Measurements from ENCODE around the gene ZBTB32. TPM values are rescaled to one million over a fixed set of nuclear protein-coding genes. Genes with fewer than 3 reads are reported as not detected.
"Not testable (repeated sequence)": the region's sequence is repeated elsewhere in the genome, so short reads cannot be mapped to it uniquely, and the experiment has no call there.

ZBTB32 gene
- polyA plus RNA-seq, 1 donor, result 0.15 TPM

GRCh38 chr19:35721374-35721773 lies 17.0 kb downstream of the ZBTB32 start:
- no peak for DNase-seq

DNA sequence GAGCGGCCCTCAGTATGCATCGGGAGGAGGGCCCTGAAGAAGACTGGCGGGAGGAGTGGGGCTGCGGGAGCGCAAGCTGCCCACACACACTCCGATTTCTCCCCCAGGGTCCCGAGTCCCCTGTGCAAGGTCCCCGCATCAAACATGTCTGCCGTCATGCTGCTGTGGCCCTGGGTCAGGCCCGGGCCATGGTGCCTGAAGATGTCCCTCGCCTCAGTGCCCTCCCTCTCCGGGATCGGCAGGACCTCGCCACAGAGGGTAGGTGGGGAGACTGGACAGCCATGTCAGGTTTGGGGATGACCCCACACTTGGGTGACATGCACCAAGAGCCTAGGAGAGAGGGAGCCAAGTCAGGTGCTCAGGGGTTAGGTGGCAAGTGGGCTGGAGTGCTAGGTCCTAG lies 18.1 kb downstream of the ZBTB32 start:
- no peak for DNase-seq

DNA sequence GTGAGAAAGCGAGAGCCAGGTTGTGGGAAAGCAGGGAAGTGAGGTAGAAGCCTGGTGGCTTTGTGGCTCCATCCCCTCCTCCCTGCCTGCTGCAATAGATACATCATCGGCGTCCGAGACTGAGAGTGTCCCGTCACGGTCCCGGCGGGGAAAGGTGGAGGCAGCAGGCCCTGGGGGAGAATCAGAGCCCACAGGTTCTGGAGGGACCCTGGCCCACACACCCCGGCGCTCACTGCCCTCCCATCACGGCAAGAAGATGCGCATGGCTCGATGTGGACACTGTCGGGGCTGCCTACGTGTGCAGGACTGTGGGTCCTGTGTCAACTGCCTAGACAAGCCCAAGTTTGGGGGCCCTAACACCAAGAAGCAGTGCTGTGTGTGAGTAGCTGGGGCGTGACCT lies 18.5 kb downstream of the ZBTB32 start:
- DNase-seq, result no peak

DNA sequence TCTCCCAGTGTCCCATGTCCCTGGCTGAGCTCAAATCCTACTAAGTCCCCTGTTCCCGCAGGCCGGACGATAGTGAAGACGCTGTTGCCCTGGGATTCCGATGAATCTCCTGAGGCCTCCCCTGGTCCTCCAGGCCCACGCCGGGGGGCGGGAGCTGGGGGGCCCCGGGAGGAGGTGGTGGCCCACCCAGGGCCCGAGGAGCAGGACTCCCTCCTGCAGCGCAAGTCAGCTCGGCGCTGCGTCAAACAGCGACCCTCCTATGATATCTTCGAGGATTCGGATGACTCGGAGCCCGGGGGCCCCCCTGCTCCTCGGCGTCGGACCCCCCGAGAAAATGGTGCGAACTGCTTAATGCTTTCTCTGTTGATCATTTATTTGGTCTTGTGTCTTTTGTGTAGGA lies 19.3 kb downstream of the ZBTB32 start:
- DNase-seq, result no peak

GRCh38 chr19:35724132-35724531 lies 19.8 kb downstream of the ZBTB32 start:
- DNase-seq, result not testable (repeated sequence)

DNA sequence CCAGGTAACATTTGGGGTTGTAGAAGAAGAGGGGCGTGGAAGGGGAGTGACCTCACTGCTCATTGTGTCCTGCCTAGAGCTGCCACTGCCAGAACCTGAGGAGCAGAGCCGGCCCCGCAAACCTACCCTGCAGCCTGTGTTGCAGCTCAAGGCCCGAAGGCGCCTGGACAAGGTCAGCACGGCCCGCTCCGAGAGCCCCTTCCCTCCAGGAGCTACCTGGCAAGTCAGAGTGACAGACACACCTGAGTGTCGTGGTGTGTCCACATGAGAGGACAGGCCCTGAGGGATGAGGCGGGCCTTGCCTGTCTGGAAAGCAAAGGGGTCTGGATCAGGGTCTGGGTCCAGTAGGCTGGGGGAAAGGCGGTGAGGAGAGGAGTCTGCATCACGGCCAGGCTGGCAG lies 20.2 kb downstream of the ZBTB32 start:
- DNase-seq, result no peak

DNA sequence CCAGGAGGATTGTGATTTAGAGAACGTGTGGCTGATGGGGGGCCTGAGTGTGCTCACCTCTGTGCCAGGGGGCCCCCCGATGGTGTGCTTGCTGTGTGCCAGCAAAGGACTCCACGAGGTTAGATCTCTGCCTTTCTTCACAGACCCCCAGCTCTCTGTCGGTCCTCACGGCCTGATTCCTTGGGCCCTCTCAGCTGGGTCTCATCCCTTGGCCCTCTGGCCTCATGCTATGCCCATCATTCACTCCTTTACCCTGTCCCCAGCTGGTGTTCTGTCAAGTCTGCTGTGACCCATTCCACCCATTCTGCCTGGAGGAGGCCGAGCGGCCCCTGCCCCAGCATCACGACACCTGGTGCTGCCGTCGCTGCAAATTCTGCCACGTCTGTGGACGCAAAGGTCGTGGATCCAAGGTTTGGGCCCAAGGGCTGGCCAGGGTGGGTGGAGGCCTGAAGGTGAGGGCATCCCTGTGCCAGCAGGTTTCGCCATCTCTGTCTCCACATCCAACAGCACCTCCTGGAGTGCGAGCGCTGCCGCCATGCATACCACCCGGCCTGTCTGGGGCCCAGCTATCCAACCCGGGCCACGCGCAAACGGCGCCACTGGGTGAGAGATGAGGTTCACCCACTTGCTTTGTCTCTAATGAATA lies 21.0 kb downstream of the ZBTB32 start:
- no peak for DNase-seq

DNA sequence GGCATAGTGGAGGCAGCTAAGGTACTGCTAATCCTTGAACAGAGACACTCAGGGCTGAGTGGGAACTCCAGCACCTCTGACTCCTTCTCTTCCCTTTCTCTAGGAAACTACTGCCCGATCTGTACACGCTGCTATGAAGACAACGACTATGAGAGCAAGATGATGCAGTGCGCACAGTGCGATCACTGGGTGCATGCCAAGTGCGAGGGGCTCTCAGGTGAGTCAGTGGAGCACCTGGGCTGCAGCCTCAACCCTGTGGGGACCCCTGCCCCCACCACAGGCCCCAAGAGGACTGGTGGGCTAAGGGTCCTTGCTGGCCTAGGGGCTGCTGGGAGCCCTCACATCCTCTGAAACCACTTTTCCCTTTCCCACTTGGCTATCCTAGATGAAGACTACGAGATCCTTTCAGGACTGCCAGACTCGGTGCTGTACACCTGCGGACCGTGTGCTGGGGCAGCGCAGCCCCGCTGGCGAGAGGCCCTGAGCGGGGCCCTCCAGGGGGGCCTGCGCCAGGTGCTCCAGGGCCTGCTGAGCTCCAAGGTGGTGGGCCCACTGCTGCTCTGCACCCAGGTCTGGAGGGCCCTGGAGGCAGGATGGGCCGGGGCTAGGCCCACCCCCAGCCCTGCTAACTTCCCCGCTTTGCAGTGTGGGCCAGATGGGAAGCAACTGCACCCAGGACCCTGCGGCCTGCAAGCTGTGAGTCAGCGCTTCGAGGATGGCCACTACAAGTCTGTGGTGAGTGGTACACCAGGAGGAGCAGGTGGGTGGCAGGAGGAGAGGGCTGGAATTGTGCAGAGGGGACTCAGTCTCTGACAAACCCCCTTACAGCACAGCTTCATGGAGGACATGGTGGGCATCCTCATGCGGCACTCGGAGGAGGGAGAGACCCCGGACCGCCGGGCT lies 22.9 kb downstream of the ZBTB32 start:
- DNase-seq, result no peak

- no peak for DNase-seq
Measured at GRCh38 chr19:35727956-35728706, 23.8 kb downstream of the ZBTB32 start.

DNA sequence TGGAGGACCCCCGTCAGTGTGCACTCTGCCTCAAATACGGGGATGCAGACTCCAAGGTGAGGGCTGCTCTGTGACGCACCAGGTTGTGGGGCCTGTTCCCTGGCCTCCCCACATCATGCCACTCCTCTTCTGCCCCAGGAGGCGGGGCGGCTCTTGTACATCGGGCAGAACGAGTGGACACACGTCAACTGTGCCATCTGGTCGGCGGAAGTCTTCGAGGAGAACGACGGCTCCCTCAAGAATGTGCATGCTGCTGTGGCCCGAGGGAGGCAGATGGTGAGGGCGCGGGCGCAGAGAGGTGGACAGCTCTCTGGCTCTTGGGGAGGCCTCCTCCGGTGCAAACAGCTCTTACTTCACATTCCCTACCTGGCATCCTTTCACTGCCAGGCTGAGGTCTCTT lies 24.7 kb downstream of the ZBTB32 start:
- DNase-seq, result no peak

DNA sequence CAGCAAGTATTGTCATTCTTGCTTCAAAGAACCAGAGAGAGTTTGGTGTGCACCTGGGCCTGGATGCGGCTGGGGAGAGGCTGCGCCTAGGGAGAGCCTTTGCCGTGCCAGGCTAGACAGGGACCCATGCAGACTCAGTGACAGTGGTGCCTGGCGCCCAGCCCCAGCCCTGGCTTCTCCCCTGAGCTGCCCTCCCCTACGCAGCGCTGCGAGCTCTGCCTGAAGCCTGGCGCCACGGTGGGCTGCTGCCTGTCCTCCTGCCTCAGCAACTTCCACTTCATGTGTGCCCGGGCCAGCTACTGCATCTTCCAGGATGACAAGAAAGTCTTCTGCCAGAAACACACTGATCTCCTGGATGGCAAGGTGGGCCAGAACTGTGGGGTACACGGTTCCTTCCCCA lies 25.4 kb downstream of the ZBTB32 start:
- no peak for DNase-seq

DNA sequence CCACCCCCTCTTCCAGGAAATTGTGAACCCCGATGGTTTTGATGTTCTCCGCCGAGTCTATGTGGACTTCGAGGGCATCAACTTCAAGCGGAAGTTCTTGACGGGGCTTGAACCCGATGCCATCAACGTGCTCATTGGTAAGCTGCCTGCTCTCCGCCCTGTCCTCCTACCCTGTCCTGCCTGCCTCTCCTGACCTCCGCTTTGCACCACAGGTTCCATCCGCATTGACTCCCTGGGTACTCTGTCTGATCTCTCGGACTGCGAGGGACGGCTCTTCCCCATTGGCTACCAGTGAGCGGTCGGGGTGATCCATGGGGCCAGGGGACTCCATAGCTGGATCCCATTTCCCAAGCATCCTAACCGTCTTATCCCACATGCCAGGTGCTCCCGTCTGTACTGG lies 26.0 kb downstream of the ZBTB32 start:
- no peak for DNase-seq

DNA sequence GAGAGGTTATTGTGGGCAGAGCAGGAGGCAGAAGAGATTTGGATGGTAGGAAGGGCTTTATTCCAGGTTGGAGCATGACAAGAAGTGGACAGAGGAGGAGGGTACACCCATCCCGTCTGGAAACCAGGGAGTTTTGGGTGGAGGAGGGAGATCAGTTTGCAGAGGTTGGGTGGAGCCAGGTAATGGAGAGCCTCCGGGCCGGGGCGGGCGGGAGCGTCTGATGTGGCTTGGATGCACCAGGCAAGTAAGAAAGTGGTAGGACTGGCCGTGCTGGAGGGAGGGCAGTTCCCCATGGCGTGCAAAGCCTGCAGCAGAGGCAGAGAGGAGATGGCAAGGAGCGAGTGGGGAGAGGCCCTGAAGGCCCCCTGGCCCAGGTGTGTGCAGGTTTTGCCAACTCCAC lies 27.0 kb downstream of the ZBTB32 start:
- DNase-seq, result no peak

DNA sequence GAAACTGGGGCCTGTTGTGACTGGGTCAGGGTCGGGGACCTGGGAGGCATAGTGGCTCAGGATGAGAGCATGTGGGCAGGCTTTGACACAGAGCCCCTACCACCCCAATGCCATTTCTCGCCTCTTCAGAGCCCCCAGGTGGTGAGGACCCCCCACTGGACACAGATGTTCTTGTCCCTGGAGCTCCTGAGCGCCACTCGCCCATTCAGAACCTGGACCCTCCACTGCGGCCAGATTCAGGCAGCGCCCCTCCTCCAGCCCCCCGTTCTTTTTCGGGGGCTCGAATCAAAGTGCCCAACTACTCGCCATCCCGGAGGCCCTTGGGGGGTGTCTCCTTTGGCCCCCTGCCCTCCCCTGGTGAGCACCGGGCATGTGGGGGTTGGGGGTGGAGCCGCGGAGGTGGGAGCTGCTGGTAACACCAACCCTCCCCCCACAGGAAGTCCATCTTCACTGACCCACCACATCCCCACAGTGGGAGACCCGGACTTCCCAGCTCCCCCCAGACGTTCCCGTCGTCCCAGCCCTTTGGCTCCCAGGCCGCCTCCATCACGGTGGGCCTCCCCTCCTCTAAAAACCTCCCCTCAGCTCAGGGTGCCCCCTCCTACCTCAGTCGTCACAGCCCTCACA lies 27.5 kb downstream of the ZBTB32 start:
- DNase-seq, result no peak

- DNase-seq, result no peak
Measured at GRCh38 chr19:35732540-35733179, 28.3 kb downstream of the ZBTB32 start.

- DNase-seq, result no peak
Measured at GRCh38 chr19:35733180-35734125, 29.1 kb downstream of the ZBTB32 start.

DNA sequence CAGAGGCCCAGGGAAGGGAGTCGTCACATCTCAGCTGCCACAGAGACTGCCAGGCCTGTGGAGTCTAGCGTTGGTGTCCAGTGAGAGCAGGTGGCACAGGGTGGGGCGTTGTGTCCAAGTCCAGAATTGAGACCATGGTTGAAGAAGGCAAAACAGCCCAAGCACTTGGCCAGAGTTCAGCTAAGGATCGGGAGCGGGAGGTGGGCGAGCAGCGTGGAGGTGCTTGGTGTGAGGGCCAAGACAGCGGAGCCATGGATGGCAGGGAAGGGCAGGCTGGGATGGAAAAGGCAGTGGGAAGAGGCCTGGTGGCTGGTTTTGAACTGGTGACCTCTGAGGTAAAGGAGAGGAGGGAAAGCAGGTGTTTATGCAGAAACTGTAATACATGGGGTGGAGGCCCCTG lies 29.9 kb downstream of the ZBTB32 start:
- DNase-seq, result no peak

- no peak for DNase-seq
Measured at GRCh38 chr19:35734889-35735288, 30.5 kb downstream of the ZBTB32 start.

- no peak for DNase-seq
Measured at GRCh38 chr19:35736913-35737886, 32.8 kb downstream of the ZBTB32 start.

All from hindlimb muscle (tissue), 1 donor.